Ishikawa (cell line): ENCODE results near the gene ZDHHC5.

ENCODE experiments used
- CEBPB ChIP-seq: IDR thresholded peaks from 2 replicates; pipeline ENCODE4 v1.6.1; 2012
- CREB1 ChIP-seq: IDR thresholded peaks from 2 replicates; pipeline ENCODE4 v1.6.1; 2012; ENCODE audit warnings: low read depth
- EGR1 ChIP-seq: IDR thresholded peaks from 2 replicates; pipeline ENCODE4 v1.6.1; 2012
- EP300 ChIP-seq: IDR thresholded peaks from 2 replicates; pipeline ENCODE4 v1.6.1; 2012; ENCODE audit warnings: borderline replicate concordance
- FOXM1 ChIP-seq: IDR thresholded peaks from 2 replicates; pipeline ENCODE4 v1.6.1; 2012; ENCODE audit warnings: low read depth, borderline replicate concordance
- MAX ChIP-seq: IDR thresholded peaks from 2 replicates; pipeline ENCODE4 v1.6.1; 2012
- NFIC ChIP-seq: IDR thresholded peaks from 2 replicates; pipeline ENCODE4 v1.6.1; 2012
- RAD21 ChIP-seq: IDR thresholded peaks from 2 replicates; pipeline ENCODE4 v1.6.1; 2012; ENCODE audit warnings: low read depth
- TAF1 ChIP-seq: IDR thresholded peaks from 2 replicates; pipeline ENCODE4 v1.6.1; 2012; ENCODE audit warnings: low read depth, mild to moderate bottlenecking
- TCF12 ChIP-seq: IDR thresholded peaks from 2 replicates; pipeline ENCODE4 v1.6.1; 2012; ENCODE audit warnings: low read depth
- TEAD4 ChIP-seq: IDR thresholded peaks from 2 replicates; pipeline ENCODE4 v1.6.1; 2012
- USF1 ChIP-seq: IDR thresholded peaks from 2 replicates; pipeline ENCODE4 v1.6.1; 2012
- YY1 ChIP-seq: IDR thresholded peaks from 2 replicates; pipeline ENCODE4 v1.6.1; 2012; ENCODE audit warnings: low read depth
- ZBTB7A ChIP-seq: IDR thresholded peaks from 2 replicates; pipeline ENCODE4 v1.6.1; 2012; ENCODE audit warnings: low read depth
- TF ChIP-seq, protein P1 (sequence below): IDR thresholded peaks from 2 replicates; pipeline ENCODE4 v1.6.1; 2012; ENCODE audit warnings: low read depth, mild to moderate bottlenecking

ZDHHC5 gene

DNA sequence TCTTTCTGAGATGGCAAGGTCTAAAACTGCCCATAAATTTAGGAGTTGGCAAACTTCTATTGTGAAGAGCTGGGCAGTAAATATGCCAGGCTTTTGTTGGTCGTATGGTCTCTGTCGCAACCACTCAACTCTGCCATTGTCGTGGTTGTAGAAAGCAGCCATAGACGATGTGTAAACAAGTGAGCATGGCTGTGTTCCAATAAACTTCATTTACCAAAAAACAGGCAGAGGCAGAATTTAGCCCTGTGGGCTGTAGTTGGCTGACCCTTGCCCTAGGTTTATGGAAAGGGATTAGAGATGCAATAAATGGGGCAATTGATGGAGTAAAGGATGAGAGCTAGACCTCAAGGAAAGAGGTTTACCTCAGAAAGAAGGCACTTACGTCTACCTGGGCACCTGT, 35.8 kb upstream of the ZDHHC5 start:
- TF ChIP-seq ZBTB7A = no peak
- TF ChIP-seq EP300 = no peak
- TF ChIP-seq CEBPB = no peak
- TF ChIP-seq CREB1 = no peak
- no peak for TF ChIP-seq MAX
- TF ChIP-seq, protein P1, sequence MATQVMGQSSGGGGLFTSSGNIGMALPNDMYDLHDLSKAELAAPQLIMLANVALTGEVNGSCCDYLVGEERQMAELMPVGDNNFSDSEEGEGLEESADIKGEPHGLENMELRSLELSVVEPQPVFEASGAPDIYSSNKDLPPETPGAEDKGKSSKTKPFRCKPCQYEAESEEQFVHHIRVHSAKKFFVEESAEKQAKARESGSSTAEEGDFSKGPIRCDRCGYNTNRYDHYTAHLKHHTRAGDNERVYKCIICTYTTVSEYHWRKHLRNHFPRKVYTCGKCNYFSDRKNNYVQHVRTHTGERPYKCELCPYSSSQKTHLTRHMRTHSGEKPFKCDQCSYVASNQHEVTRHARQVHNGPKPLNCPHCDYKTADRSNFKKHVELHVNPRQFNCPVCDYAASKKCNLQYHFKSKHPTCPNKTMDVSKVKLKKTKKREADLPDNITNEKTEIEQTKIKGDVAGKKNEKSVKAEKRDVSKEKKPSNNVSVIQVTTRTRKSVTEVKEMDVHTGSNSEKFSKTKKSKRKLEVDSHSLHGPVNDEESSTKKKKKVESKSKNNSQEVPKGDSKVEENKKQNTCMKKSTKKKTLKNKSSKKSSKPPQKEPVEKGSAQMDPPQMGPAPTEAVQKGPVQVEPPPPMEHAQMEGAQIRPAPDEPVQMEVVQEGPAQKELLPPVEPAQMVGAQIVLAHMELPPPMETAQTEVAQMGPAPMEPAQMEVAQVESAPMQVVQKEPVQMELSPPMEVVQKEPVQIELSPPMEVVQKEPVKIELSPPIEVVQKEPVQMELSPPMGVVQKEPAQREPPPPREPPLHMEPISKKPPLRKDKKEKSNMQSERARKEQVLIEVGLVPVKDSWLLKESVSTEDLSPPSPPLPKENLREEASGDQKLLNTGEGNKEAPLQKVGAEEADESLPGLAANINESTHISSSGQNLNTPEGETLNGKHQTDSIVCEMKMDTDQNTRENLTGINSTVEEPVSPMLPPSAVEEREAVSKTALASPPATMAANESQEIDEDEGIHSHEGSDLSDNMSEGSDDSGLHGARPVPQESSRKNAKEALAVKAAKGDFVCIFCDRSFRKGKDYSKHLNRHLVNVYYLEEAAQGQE = no peak
- TF ChIP-seq TCF12 = no peak
- TF ChIP-seq TAF1 = no peak
- TF ChIP-seq RAD21 = no peak
- no peak for TF ChIP-seq FOXM1
- no peak for TF ChIP-seq NFIC
- TF ChIP-seq EGR1 = no peak
- no peak for TF ChIP-seq TEAD4
- no peak for TF ChIP-seq YY1
- no peak for TF ChIP-seq USF1

DNA sequence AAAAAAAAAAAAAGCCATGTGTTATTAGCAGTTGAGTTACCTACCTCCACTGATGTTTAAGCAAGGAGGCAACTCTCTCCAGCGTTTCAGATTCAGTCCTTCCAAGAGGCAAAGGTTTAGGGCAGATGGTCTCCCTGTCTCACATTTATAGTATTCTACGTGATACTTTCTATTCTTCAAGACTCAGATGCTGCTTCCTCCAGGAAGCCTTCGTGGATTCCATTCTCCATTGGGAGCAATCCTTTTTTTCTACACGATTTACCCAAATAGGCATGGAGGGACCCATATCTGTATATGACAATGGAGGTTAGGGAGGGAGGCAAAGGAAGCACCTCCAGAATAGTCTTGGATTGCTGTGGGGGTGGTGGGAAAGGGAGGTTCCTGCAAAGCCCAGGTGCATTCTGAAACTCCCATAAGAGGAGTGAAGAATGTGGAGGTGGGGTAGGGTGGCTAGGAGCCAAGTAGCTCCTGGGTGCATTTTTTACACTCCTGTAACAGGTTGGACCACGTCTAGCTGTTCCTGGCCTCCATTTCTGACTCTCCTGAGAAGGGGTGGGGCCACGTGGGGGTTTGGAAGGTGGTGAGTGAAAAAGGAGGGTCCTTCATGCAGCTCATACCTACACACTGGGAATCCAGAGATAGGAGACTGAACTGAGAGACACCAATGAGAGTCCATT, 34.4 kb upstream of the ZDHHC5 start:
- TF ChIP-seq FOXM1 (no peak), NFIC (peak; percentile 35; the same call in 1 of the 2 replicates), TEAD4 (peak; percentile 37; the same call in 1 of the 2 replicates)

GRCh38 chr11:57634311-57634710, 33.6 kb upstream of the ZDHHC5 start:
- TF ChIP-seq TAF1 (no peak), TEAD4 (no peak), CREB1 (no peak), ZBTB7A (no peak), TCF12 (no peak), EGR1 (no peak), CEBPB (no peak), YY1 (no peak), RAD21 (no peak)
- TF ChIP-seq, protein P1 = no peak

DNA sequence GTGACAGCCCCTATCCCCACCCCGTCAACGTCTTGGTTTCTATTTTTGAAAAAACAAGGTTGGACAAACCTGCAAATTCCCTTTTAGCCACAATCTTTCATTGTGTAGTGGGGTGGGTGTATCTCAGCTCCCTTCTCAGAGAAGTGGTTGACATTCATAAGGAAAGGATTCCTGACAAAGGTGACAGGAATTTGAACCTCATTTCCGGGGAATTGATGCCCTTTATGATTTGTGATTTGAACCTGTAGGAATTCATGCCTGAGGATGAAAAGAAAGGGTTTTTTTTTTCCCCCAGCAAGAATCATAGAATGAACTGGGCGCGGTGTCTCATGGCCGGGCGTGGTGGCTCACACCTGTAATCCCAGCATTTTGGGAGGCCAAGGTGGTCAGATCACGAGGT, 32.7 kb upstream of the ZDHHC5 start:
- no peak for TF ChIP-seq YY1
- TF ChIP-seq USF1 = no peak
- TF ChIP-seq RAD21 = no peak
- TF ChIP-seq TCF12 = no peak
- TF ChIP-seq, protein P1 = no peak
- TF ChIP-seq FOXM1 = no peak
- no peak for TF ChIP-seq EGR1
- no peak for TF ChIP-seq TEAD4
- TF ChIP-seq MAX = no peak
- no peak for TF ChIP-seq TAF1
- no peak for TF ChIP-seq NFIC
- TF ChIP-seq EP300 = no peak
- no peak for TF ChIP-seq ZBTB7A
- TF ChIP-seq CREB1 = no peak
- TF ChIP-seq CEBPB = no peak

- no peak for TF ChIP-seq FOXM1
- TF ChIP-seq TEAD4 = no peak
- no peak for TF ChIP-seq USF1
- no peak for TF ChIP-seq TCF12
- TF ChIP-seq MAX = no peak
- TF ChIP-seq CEBPB = no peak
- TF ChIP-seq, protein P1 = no peak
- no peak for TF ChIP-seq ZBTB7A
- no peak for TF ChIP-seq NFIC
- no peak for TF ChIP-seq CREB1
- no peak for TF ChIP-seq TAF1
- no peak for TF ChIP-seq EGR1
- TF ChIP-seq EP300 = no peak
- no peak for TF ChIP-seq YY1
- TF ChIP-seq RAD21 = no peak
These were observed 30.3 kb upstream of the ZDHHC5 start for GRCh38 chr11:57637626-57638004.
